ENCODE measurements around the gene PSME3IP1. TPM values are rescaled to one million over a fixed set of nuclear protein-coding genes. Genes with fewer than 3 reads are reported as not detected.

The PSME3IP1 gene
- 102 and 108 TPM in 2 replicates for total RNA-seq
- long read RNA-seq, transcript FAM192A-201 (7 exons, 2,848 nt) = major isoform, 42 of 94 reads
- long read RNA-seq, transcript FAM192A-218 (7 exons, 1,086 nt) = minor isoform, 7 of 94 reads
- long read RNA-seq, partial matches to known transcripts = 5 of 94 reads
- long read RNA-seq, other reads (novel, unspliced or antisense) = 40 of 94 reads

- peak within 1 kb of the TSS; percentile 99 for H3K4me3 Mint-ChIP-seq
- H3K9me3 Mint-ChIP-seq = no peaks in the 10 kb centered on the region
- TF ChIP-seq CTCF (conservative IDR thresholded peaks at IDR 0.05) = no peak
- H3K4me1 Mint-ChIP-seq = peaks cover 50% of the 10 kb centered on the region
- DNase-seq (ENCODE audit: low read depth, low spot score) = peak; percentile 96
- H3K27me3 Mint-ChIP-seq (ENCODE audit: low read depth) = no peaks in the 10 kb centered on the region
- peaks cover 3% of the 10 kb centered on the region for H3K36me3 Mint-ChIP-seq (ENCODE audit: low read depth)
- H3K27ac Mint-ChIP-seq (ENCODE audit: unreplicated experiment) = peak within 1 kb of the TSS; percentile 97
These were observed at the start of gene PSME3IP1, which contains the start of gene RSPRY1 for GRCh38 chr16:57185945-57186871. TSS of gene PSME3IP1 (minus strand) at chr16:57186039. CDS start at chr16:57173854, 12,185 bp downstream. TSS of gene RSPRY1 (plus strand) at chr16:57186329. CDS start at chr16:57204659, 18,330 bp downstream.

GRCh38 chr16:57235128-57236021 lies 49.5 kb upstream of the PSME3IP1 start:
- Mint-ChIP-seq H3K9me3 (no peaks in the 10 kb centered on the region), H3K36me3 (ENCODE audit: low read depth) (peaks cover 31% of the 10 kb centered on the region), H3K27ac (ENCODE audit: unreplicated experiment) (no peak overlapping the region), H3K27me3 (ENCODE audit: low read depth) (no peaks in the 10 kb centered on the region), H3K4me3 (no peak overlapping the region), H3K4me1 (no peaks in the 10 kb centered on the region)
- no peak for DNase-seq (ENCODE audit: low read depth, low spot score)
- TF ChIP-seq CTCF (conservative IDR thresholded peaks at IDR 0.05) = no peak

GRCh38 chr16:57234707-57235092 lies 48.9 kb upstream of the PSME3IP1 start:
- no peak for DNase-seq (ENCODE audit: low read depth, low spot score)
- no peak overlapping the region for H3K4me3 Mint-ChIP-seq
- H3K27me3 Mint-ChIP-seq (ENCODE audit: low read depth) = no peaks in the 10 kb centered on the region
- no peak overlapping the region for H3K27ac Mint-ChIP-seq (ENCODE audit: unreplicated experiment)
- peaks cover 33% of the 10 kb centered on the region for H3K36me3 Mint-ChIP-seq (ENCODE audit: low read depth)
- TF ChIP-seq CTCF (conservative IDR thresholded peaks at IDR 0.05) = no peak
- H3K9me3 Mint-ChIP-seq = no peaks in the 10 kb centered on the region
- H3K4me1 Mint-ChIP-seq = no peaks in the 10 kb centered on the region

GRCh38 chr16:57233944-57234706 lies 48.3 kb upstream of the PSME3IP1 start:
- H3K27ac Mint-ChIP-seq (ENCODE audit: unreplicated experiment) = peak overlapping the region; percentile 73
- TF ChIP-seq CTCF (conservative IDR thresholded peaks at IDR 0.05) = no peak
- no peak overlapping the region for H3K4me3 Mint-ChIP-seq
- no peaks in the 10 kb centered on the region for H3K4me1 Mint-ChIP-seq
- no peaks in the 10 kb centered on the region for H3K9me3 Mint-ChIP-seq
- H3K36me3 Mint-ChIP-seq (ENCODE audit: low read depth) = peaks cover 31% of the 10 kb centered on the region
- DNase-seq (ENCODE audit: low read depth, low spot score) = no peak
- no peaks in the 10 kb centered on the region for H3K27me3 Mint-ChIP-seq (ENCODE audit: low read depth)

All from neural crest cell (in vitro differentiated cells).